ENCODE data around the gene SLC2A6.

- TF ChIP-seq, protein P1, sequence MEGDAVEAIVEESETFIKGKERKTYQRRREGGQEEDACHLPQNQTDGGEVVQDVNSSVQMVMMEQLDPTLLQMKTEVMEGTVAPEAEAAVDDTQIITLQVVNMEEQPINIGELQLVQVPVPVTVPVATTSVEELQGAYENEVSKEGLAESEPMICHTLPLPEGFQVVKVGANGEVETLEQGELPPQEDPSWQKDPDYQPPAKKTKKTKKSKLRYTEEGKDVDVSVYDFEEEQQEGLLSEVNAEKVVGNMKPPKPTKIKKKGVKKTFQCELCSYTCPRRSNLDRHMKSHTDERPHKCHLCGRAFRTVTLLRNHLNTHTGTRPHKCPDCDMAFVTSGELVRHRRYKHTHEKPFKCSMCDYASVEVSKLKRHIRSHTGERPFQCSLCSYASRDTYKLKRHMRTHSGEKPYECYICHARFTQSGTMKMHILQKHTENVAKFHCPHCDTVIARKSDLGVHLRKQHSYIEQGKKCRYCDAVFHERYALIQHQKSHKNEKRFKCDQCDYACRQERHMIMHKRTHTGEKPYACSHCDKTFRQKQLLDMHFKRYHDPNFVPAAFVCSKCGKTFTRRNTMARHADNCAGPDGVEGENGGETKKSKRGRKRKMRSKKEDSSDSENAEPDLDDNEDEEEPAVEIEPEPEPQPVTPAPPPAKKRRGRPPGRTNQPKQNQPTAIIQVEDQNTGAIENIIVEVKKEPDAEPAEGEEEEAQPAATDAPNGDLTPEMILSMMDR (IDR thresholded peaks at IDR 0.05; ENCODE audit: poor library complexity): no peak
- TF ChIP-seq EZH2 (IDR thresholded peaks at IDR 0.05; ENCODE audit: borderline replicate concordance) (no peak), EZH2phosphoT487 (IDR thresholded peaks at IDR 0.05; ENCODE audit: low read depth, severe bottlenecking, unreplicated experiment) (no peak)
Measured at GRCh38 chr9:133516961-133517350, 38.1 kb upstream of the SLC2A6 start.
